Testis (tissue), 2 donors: Measurements from ENCODE around the gene PCDH12.

ENCODE experiments used
- POLR2A ChIP-seq: fragments of 450-650 bp; IDR thresholded peaks from one replicate; pipeline ENCODE4 v1.6.1; 2017; ENCODE audit warnings: antibody characterized with exemption, mild to moderate bottlenecking, moderate library complexity
- TF ChIP-seq, protein P1 (sequence below), 3 experiments: fragments of 450-650 bp in 2 of 3; fragments of 200-600 bp in 1 of 3; sonication (generic) in 1 of 3; IDR thresholded peaks; one replicate each; pipeline ENCODE4 v1.5.1; 2016 to 2019; ENCODE audit warnings: antibody characterized with exemption in 3 of 3, mild to moderate bottlenecking in 2 of 3, moderate library complexity in 1 of 3

DNA sequence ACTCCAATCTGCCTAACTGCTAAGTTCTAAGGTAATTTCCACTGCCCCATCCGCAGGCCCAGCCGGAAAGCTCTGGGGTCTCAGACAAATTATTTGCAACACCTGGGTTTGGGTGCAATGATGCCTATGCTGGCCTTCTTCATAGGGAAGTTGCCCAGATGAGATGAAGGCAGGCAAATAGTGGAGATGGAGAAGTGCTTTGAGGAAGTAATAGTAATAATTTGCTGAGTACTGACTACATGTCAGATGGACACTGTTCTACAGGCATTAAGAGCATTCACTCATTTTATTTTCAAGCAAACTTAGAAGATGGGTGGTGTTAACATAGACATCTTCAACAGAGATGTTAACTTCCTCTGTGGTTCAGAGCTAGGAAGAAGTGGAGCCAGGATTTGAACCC lies 3.8 kb downstream of the PCDH12 start:
- TF ChIP-seq, protein P1, sequence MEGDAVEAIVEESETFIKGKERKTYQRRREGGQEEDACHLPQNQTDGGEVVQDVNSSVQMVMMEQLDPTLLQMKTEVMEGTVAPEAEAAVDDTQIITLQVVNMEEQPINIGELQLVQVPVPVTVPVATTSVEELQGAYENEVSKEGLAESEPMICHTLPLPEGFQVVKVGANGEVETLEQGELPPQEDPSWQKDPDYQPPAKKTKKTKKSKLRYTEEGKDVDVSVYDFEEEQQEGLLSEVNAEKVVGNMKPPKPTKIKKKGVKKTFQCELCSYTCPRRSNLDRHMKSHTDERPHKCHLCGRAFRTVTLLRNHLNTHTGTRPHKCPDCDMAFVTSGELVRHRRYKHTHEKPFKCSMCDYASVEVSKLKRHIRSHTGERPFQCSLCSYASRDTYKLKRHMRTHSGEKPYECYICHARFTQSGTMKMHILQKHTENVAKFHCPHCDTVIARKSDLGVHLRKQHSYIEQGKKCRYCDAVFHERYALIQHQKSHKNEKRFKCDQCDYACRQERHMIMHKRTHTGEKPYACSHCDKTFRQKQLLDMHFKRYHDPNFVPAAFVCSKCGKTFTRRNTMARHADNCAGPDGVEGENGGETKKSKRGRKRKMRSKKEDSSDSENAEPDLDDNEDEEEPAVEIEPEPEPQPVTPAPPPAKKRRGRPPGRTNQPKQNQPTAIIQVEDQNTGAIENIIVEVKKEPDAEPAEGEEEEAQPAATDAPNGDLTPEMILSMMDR (IDR thresholded peaks at IDR 0.05) = no peak
- TF ChIP-seq POLR2A = no peak
